Measurements from ENCODE around the gene KIF1A. TPM values are rescaled to one million over a fixed set of nuclear protein-coding genes. Genes with fewer than 3 reads are reported as not detected.
A peak's percentile ranks its signal among the peaks of the same experiment; 100 is the strongest.

The KIF1A gene
- total and polyA plus RNA-seq, 7 experiments from 2014 or later = 0.24 TPM; not detected in 6

DNA sequence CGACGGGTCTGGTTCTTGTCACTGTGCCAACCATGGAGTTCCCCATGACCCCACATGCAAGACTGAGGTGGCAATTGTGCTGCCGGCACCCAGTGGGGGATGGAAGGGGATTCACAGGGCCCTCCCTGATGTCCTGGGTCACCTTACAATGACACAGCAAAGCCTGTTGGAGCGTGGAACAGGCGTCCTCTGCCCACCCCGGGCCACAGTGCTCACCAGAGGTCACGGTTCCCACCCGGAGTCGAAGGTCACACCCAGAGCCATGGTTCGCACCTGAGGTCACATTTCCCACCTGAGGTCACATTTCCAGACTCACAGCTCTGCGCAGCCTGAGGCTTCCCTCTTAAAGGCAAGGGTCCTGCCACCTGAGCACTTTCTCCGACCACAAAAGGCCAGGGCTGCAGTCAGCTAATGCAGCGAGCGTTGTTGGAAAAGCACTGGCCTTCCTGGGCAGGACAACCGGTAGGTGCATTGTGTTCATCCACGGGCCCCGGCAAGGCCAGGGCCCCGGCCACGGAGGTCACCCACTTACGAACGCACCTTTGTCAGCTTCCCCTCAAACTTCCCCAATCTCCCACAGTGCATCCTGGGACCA is 24.0 kb downstream of the KIF1A start:
- H3K36me3 Mint-ChIP-seq = no peaks in the 10 kb centered on the region
- H3K27ac Mint-ChIP-seq = no peak overlapping the region
- intact Hi-C loops (cut with micrococcal nuclease) = no loop called here
- Histone ChIP-seq H3K4me1 (ENCODE audit: control insufficient read depth in 2 of 2, insufficient read depth in 2 of 2, low read length in 2 of 2) (no peaks in the 10 kb centered on the region), H3K27me3 (ENCODE audit: control insufficient read depth in 2 of 2, insufficient read depth in 2 of 2, low read length in 2 of 2) (no peaks in the 10 kb centered on the region), H3K4me3 (ENCODE audit: low read length) (no peak overlapping the region), H3K27ac (ENCODE audit: low read depth, low read length) (no peak overlapping the region), H3K9me3 (ENCODE audit: control insufficient read depth in 2 of 3, low read length in 3 of 3) (no peaks in the 10 kb centered on the region), H3K36me3 (ENCODE audit: control insufficient read depth in 2 of 3, insufficient read depth in 3 of 3, low read length in 3 of 3) (no peaks in the 10 kb centered on the region)
- ATAC-seq = no peak
- H3K4me1 Mint-ChIP-seq = no peaks in the 10 kb centered on the region
- peaks cover 0 to 11% (median 0%) of the 10 kb centered on the region in 11 donors for H3K9me3 Mint-ChIP-seq
- no peak overlapping the region for H3K4me3 Mint-ChIP-seq
- peaks cover 9 to 27% (median 20%) of the 10 kb centered on the region in 5 donors for H3K27me3 Mint-ChIP-seq
- ChIA-PET POLR2A (no interaction called here), CTCF (no interaction called here)
- peak in 1 of 9 donors; percentile 1 for DNase-seq

DNA sequence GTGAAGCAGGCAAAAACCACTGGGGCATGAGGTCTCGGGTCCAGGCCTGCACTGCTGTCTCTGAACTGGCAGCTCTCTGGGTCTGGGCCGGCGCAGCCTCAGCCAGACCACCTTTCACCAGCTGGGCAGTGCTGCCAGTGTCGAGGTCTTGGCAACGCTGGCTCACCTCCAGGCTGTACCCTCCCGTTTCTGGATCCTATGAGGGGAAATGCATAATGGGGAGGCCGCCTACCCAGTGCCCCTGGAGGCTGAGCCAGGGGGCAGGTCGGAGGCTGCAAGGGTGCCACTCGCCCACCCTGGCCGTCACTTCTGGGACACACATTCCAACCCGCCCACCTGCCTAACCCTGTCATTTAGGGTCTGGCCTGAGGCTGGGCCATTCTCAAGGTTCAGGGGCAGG is 24.6 kb downstream of the KIF1A start:
- ChIA-PET CTCF (no interaction called here), POLR2A (no interaction called here)
- H3K27ac ChIP-seq (ENCODE audit: low read depth, low read length) = no peak overlapping the region
- DNase-seq (peak in 1 of 9 donors; percentile 1), ATAC-seq (no peak)
- Mint-ChIP-seq H3K4me1 (no peaks in the 10 kb centered on the region), H3K27ac (no peak overlapping the region), H3K36me3 (no peaks in the 10 kb centered on the region), H3K9me3 (peaks cover 0 to 6% (median 0%) of the 10 kb centered on the region in 11 donors), H3K4me3 (no peak overlapping the region), H3K27me3 (peaks cover 7 to 22% (median 14%) of the 10 kb centered on the region in 5 donors)
- H3K4me3 ChIP-seq (ENCODE audit: low read length) = no peak overlapping the region
- H3K9me3 ChIP-seq (ENCODE audit: control insufficient read depth in 2 of 3, low read length in 3 of 3) = no peaks in the 10 kb centered on the region
- no peaks in the 10 kb centered on the region for H3K36me3 ChIP-seq (ENCODE audit: control insufficient read depth in 2 of 3, insufficient read depth in 3 of 3, low read length in 3 of 3)
- intact Hi-C loops (cut with micrococcal nuclease) = no loop called here
- no peaks in the 10 kb centered on the region for H3K4me1 ChIP-seq (ENCODE audit: control insufficient read depth in 2 of 2, insufficient read depth in 2 of 2, low read length in 2 of 2)
- H3K27me3 ChIP-seq (ENCODE audit: control insufficient read depth in 2 of 2, insufficient read depth in 2 of 2, low read length in 2 of 2) = no peaks in the 10 kb centered on the region

DNA sequence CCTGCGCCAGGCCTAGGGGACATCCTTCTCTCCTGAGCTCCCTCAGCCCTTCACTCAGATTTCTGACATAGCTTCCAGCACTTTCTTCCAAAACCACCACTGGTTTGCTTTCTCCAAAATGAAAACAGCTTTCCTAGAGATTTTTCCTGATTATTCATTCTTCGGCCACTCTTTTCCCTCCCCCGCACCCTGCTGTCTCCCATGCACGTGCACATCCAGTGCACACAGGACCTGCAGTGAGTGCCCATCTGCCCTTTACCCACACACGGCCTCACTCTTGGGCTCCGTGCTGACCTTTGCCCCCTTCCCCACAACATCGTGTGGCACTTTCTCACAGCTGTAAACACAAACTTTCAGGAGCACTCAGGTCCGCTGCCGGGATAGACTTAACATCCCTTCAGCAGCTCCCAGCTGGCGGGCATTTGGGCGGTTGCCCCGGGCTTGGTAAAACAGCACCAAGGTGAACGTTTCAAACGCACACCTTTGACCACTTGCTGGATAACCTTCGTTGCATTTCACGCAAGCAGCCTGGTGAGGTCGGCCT is 25.8 kb downstream of the KIF1A start:
- peak in 1 of 9 donors; percentile 2 for DNase-seq
- no peaks in the 10 kb centered on the region for H3K36me3 Mint-ChIP-seq
- H3K27ac Mint-ChIP-seq = no peak overlapping the region
- Histone ChIP-seq H3K9me3 (ENCODE audit: control insufficient read depth in 2 of 3, low read length in 3 of 3) (no peaks in the 10 kb centered on the region), H3K4me3 (ENCODE audit: low read length) (no peak overlapping the region), H3K27me3 (ENCODE audit: control insufficient read depth in 2 of 2, insufficient read depth in 2 of 2, low read length in 2 of 2) (no peaks in the 10 kb centered on the region), H3K4me1 (ENCODE audit: control insufficient read depth in 2 of 2, insufficient read depth in 2 of 2, low read length in 2 of 2) (no peaks in the 10 kb centered on the region), H3K27ac (ENCODE audit: low read depth, low read length) (no peak overlapping the region), H3K36me3 (ENCODE audit: control insufficient read depth in 2 of 3, insufficient read depth in 3 of 3, low read length in 3 of 3) (no peaks in the 10 kb centered on the region)
- ChIA-PET CTCF (no interaction called here), POLR2A (no interaction called here)
- intact Hi-C loops (cut with micrococcal nuclease) = no loop called here
- peaks cover 0 to 17% (median 4%) of the 10 kb centered on the region in 5 donors for H3K27me3 Mint-ChIP-seq
- H3K4me3 Mint-ChIP-seq = no peak overlapping the region
- H3K9me3 Mint-ChIP-seq = peaks cover 0 to 3% (median 0%) of the 10 kb centered on the region in 11 donors
- H3K4me1 Mint-ChIP-seq = no peaks in the 10 kb centered on the region
- no peak for ATAC-seq

DNA sequence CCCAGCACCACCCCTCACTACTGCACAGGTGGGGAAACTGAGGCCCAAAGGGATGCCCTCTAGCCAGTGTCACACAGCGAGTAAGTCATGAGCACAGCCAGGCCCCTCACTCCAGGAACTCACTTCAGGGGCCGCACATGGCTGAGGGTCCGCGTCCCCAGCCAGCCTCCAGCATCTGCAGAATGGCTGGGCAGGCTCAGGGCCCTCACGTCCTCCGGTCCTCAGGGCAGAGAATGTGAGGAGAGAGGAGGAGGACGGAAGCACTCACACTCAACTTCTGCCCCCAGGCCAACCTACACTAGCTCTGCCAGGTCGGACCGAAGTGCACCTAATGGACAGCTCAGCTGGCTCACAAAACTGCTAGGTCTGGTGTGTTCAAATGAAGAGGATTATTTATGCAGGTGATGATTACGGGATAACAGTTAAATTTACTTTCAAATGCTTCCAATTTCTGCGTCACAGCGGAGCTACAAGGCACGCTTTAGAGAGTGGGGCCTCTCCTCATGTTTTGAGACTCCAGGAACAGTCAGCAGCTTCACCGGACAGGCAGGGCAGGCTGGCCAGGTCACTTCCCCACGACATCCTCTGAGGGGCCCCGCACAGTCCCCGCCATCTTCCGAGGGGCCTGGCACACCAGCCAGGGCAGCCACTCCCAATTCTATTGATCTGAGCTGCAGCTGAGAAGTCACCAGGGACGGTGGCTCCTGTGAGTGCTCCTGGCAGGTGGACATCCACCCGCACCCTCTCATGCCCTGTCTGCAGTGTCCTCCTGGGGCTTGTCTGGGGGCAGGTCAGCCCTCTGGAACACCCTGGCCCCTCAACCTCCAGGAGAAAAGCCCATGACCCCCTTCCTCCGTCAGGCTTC is 26.5 kb downstream of the KIF1A start:
- ATAC-seq = no peak
- no peak overlapping the region for H3K27ac ChIP-seq (ENCODE audit: low read depth, low read length)
- H3K4me3 ChIP-seq (ENCODE audit: low read length) = no peak overlapping the region
- DNase-seq = no peak
- H3K36me3 ChIP-seq (ENCODE audit: control insufficient read depth in 2 of 3, insufficient read depth in 3 of 3, low read length in 3 of 3) = no peaks in the 10 kb centered on the region
- intact Hi-C loops (cut with micrococcal nuclease) = no loop called here
- no peaks in the 10 kb centered on the region for H3K36me3 Mint-ChIP-seq
- H3K27me3 ChIP-seq (ENCODE audit: control insufficient read depth in 2 of 2, insufficient read depth in 2 of 2, low read length in 2 of 2) = no peaks in the 10 kb centered on the region
- no peaks in the 10 kb centered on the region for H3K4me1 Mint-ChIP-seq
- H3K4me1 ChIP-seq (ENCODE audit: control insufficient read depth in 2 of 2, insufficient read depth in 2 of 2, low read length in 2 of 2) = no peaks in the 10 kb centered on the region
- no peaks in the 10 kb centered on the region for H3K9me3 ChIP-seq (ENCODE audit: control insufficient read depth in 2 of 3, low read length in 3 of 3)
- ChIA-PET POLR2A (no interaction called here), CTCF (no interaction called here)
- H3K4me3 Mint-ChIP-seq = no peak overlapping the region
- no peak overlapping the region for H3K27ac Mint-ChIP-seq
- H3K9me3 Mint-ChIP-seq = peaks cover 0 to 3% (median 0%) of the 10 kb centered on the region in 11 donors
- H3K27me3 Mint-ChIP-seq = peaks cover 0 to 17% (median 4%) of the 10 kb centered on the region in 5 donors

DNA sequence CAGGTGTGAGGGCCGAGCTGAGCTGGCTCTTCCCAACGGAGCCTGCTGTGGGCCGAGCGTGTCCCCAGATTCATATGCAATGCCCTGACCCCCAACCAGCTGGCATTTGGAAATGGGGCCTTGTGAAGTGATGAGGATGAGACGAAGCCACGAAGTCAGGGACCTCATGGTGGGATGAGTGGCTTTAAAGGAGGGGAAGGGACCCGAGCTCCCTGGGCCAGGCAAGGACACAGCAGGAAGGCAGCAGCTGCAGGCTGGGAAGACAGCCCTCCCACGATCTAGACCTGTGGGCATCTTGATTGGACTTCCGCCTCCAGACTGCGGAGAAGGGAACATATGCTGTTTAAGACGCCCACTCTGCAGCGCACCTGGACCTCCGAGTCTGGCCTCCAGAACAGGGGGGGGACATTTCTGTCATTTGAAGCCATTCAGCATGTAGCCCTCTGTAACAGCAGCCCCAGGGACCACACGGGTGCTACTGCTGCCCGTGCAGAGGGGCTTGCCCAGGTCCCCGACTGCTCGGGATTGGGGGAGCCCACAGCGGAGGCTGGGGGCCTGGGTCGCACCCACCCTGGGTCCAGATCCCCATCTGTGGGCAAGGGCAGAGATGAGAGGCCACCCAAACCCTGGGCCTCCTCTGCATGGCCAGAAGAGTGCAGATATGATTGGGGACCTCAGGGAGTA is 27.2 kb downstream of the KIF1A start:
- Mint-ChIP-seq H3K36me3 (no peaks in the 10 kb centered on the region), H3K4me3 (no peak overlapping the region), H3K27me3 (peaks cover 0 to 22% (median 4%) of the 10 kb centered on the region in 5 donors), H3K27ac (no peak overlapping the region), H3K4me1 (peaks cover 0 to 2% (median 0%) of the 10 kb centered on the region in 7 donors), H3K9me3 (peaks cover 0 to 3% (median 0%) of the 10 kb centered on the region in 11 donors)
- H3K36me3 ChIP-seq (ENCODE audit: control insufficient read depth in 2 of 3, insufficient read depth in 3 of 3, low read length in 3 of 3) = no peaks in the 10 kb centered on the region
- ATAC-seq (no peak), DNase-seq (peak in 1 of 9 donors; percentile 4)
- H3K27ac ChIP-seq (ENCODE audit: low read depth, low read length) = no peak overlapping the region
- H3K4me1 ChIP-seq (ENCODE audit: control insufficient read depth in 2 of 2, insufficient read depth in 2 of 2, low read length in 2 of 2) = no peaks in the 10 kb centered on the region
- H3K4me3 ChIP-seq (ENCODE audit: low read length) = no peak overlapping the region
- H3K27me3 ChIP-seq (ENCODE audit: control insufficient read depth in 2 of 2, insufficient read depth in 2 of 2, low read length in 2 of 2) = no peaks in the 10 kb centered on the region
- H3K9me3 ChIP-seq (ENCODE audit: control insufficient read depth in 2 of 3, low read length in 3 of 3) = no peaks in the 10 kb centered on the region
- POLR2A ChIA-PET = no interaction called here
- CTCF ChIA-PET = no interaction called here
- intact Hi-C loops (cut with micrococcal nuclease) = no loop called here

DNA sequence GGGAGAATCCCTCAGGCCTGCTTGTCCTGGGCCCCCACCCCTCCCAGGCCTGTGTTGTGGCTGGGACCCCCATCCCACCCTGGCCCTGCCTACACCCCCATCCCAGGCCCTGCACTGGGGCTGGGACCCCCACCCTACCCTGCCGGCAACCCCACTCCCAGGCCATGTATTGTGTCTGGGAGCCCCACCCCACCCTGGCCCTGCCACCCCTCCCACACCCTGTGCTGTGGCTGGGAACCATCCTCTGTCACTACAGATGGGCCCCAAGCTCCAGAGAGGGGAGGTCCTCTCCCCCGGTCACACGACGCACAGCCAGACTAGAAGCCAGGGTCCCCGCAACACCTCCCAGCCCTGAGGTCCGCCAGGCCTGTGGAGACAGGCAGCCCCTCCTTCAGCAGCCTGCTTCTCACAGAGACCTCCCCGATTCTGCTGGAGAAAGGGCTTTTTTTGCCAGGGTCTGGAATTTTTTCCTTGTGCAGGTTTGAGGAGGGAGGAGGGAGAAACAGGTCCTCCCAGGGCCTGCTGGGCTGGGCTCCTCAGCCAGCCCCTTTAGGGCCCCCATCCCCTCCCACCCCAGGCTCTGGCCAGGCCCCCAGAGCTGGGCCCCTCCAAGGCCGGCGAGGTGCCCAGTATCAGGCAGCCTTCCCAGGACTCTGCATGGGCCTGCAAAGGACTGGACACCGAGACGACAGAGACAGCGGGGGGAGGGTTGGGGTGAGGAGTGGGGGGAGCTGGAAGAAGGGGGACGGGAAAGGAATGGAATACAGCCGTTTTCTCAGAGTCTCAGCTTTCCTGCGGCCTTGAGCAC is 28.0 kb downstream of the KIF1A start:
- H3K4me1 ChIP-seq (ENCODE audit: control insufficient read depth in 2 of 2, insufficient read depth in 2 of 2, low read length in 2 of 2) = no peaks in the 10 kb centered on the region
- peaks cover 0 to 19% (median 3%) of the 10 kb centered on the region in 5 donors for H3K27me3 Mint-ChIP-seq
- ChIA-PET POLR2A (no interaction called here), CTCF (no interaction called here)
- ATAC-seq (no peak), DNase-seq (peak in 1 of 9 donors; percentile 2)
- H3K4me1 Mint-ChIP-seq = peaks cover 0 to 2% (median 0%) of the 10 kb centered on the region in 7 donors
- no peaks in the 10 kb centered on the region for H3K36me3 Mint-ChIP-seq
- no peak overlapping the region for H3K4me3 Mint-ChIP-seq
- no peaks in the 10 kb centered on the region for H3K36me3 ChIP-seq (ENCODE audit: control insufficient read depth in 2 of 3, insufficient read depth in 3 of 3, low read length in 3 of 3)
- H3K4me3 ChIP-seq (ENCODE audit: low read length) = no peak overlapping the region
- no peaks in the 10 kb centered on the region for H3K9me3 ChIP-seq (ENCODE audit: control insufficient read depth in 2 of 3, low read length in 3 of 3)
- intact Hi-C loops (cut with micrococcal nuclease) = no loop called here
- H3K27me3 ChIP-seq (ENCODE audit: control insufficient read depth in 2 of 2, insufficient read depth in 2 of 2, low read length in 2 of 2) = no peaks in the 10 kb centered on the region
- H3K9me3 Mint-ChIP-seq = peaks cover 0 to 3% (median 0%) of the 10 kb centered on the region in 11 donors
- H3K27ac Mint-ChIP-seq = no peak overlapping the region
- H3K27ac ChIP-seq (ENCODE audit: low read depth, low read length) = no peak overlapping the region
